Measurements from ENCODE around the gene GRIN2D.

The GRIN2D gene

GRCh38 chr19:48398102-48398374 is 4.6 kb downstream of the GRIN2D start:
- no peak for DNase-seq (ENCODE audit: low read depth)

GRCh38 chr19:48398375-48399235 is 5.1 kb downstream of the GRIN2D start:
- DNase-seq (ENCODE audit: low read depth), result peak; percentile 75

- peak; percentile 18 for DNase-seq (ENCODE audit: low read depth)
Observed at GRCh38 chr19:48400018-48400742, 6.7 kb downstream of the GRIN2D start.

DNA sequence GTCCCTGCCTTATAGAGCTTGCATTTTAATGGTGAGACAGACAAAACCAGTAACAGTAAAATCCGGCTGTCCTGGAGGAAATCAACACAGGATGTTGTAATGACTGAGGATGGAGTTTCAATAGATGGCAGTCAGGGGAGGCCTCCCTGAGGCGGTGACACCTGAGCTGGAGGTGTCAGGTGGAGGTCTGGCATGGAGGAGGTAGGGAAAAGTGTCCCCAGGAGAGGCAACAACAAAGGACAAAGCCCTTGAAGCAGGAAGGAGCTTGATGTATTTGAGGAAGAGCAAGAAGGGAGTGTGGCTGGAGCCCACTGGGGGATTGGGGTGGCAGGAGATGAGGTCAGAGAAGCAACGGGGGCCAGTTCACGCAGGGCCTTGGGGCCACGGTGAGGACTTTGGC is 7.8 kb downstream of the GRIN2D start:
- no peak for DNase-seq (ENCODE audit: low read depth)

GRCh38 chr19:48403606-48404005 is 10.1 kb downstream of the GRIN2D start:
- DNase-seq (ENCODE audit: low read depth), result peak; percentile 12

- no peak for DNase-seq (ENCODE audit: low read depth)
Observed at GRCh38 chr19:48405010-48405659, 11.7 kb downstream of the GRIN2D start.

GRCh38 chr19:48405850-48406249 is 12.4 kb downstream of the GRIN2D start:
- no peak for DNase-seq (ENCODE audit: low read depth)

DNA sequence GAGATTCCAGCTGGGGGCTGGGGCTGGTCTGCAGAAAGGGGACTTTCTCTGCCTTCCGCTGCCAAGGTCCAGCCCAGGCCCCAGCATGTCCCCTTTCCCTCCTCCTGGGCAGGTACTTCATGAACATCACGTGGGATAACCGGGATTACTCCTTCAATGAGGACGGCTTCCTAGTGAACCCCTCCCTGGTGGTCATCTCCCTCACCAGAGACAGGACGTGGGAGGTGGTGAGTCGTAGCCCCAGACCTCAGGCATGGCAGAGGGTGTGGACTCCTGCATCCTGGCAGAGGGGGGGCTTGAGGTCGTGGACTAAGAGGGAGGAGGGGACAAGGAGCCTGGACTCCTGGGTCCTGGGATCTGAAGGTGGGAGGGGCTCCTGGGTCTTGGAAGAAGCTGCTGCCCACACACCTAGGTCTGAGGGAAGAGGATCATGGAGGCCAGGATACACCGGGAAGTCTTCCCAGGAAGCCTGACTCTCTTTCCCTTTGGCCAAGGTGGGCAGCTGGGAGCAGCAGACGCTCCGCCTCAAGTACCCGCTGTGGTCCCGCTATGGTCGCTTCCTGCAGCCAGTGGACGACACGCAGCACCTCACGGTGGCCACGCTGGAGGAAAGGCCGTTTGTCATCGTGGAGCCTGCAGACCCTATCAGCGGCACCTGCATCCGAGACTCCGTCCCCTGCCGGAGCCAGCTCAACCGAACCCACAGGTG is 20.6 kb downstream of the GRIN2D start:
- DNase-seq (ENCODE audit: low read depth), result no peak

- peak; percentile 50 for DNase-seq (ENCODE audit: low read depth)
Observed at GRCh38 chr19:48415395-48415794, 21.9 kb downstream of the GRIN2D start.

DNA sequence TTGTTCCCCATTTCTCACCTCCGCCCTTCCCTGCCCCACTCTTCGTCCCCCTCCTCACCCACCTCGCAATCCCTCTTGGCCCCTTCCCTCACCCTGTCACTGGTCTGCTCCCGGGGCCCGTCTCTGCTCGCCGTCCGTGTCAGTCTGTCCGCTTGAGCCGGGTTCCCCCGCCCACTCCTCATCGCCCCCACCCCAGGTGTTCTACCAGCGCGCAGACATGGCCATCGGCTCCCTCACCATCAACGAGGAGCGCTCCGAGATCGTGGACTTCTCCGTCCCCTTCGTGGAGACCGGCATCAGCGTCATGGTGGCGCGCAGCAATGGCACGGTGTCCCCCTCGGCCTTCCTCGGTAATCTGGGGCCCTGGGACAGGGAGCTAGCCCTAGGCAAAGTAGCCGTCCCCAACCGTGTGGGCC is 22.3 kb downstream of the GRIN2D start:
- DNase-seq (ENCODE audit: low read depth), result no peak

GRCh38 chr19:48417421-48417820 is 24.0 kb downstream of the GRIN2D start:
- DNase-seq (ENCODE audit: low read depth), result no peak

DNA sequence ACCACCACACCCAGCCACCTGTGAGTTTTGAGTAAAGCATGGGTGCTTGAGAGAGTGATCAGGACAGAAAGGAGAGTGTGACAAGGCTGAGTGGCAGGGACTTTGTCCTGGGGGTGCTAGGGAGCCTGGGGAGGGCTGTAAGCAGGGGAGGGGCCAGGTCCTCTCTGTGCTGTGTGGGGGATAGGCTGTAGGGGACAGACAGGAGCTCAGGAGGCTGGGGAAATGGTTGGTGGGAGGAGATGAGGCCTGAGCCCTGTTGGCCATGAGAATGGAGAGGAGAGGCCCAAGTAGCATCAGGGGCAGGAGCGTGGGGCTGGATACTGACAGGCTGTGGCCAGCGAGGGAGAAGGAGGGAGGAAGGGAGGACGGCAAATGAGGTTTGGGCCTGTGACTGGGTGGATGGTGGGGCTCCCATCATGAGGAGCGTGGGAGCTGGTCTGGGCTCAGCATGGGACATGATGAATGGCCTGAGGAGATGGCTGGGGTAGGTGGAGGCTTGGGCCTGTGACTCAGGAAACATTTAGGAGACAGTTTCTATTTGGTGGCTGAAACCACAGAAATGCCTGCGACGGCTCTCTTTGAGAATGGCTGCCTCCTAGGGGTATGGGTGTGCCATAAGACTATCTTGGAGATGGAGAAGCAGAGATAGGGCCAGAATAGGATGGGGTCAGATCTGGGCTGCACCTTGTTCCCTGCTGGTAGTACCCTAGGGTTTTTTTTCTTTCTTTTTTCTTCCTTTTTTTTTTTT is 25.0 kb downstream of the GRIN2D start:
- DNase-seq (ENCODE audit: low read depth), result no peak

GRCh38 chr19:48419158-48419920 is 25.9 kb downstream of the GRIN2D start:
- peak; percentile 60 for DNase-seq (ENCODE audit: low read depth)

GRCh38 chr19:48421548-48421947 is 28.1 kb downstream of the GRIN2D start:
- DNase-seq (ENCODE audit: low read depth), result no peak

GRCh38 chr19:48424694-48425219 is 31.3 kb downstream of the GRIN2D start:
- DNase-seq (ENCODE audit: low read depth), result no peak

DNA sequence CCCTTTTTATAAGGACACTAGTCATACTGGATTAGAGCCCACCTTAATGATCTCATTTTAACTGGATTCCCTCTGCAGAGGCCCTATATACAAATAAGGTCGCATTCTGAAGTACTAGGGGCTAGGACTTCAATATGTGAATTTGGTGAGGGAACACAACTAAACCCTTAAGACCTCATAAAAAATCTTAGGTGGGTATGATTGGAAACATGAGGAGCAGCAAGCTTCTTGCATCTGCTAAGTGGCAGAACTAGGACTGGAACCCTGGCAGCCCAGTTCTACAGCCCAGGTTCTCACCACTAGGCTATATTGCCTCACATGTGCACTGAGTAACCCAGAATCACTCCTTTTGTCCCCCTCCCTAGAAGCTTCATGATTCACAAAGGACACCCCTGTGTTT is 35.2 kb downstream of the GRIN2D start:
- DNase-seq (ENCODE audit: low read depth), result no peak

DNA sequence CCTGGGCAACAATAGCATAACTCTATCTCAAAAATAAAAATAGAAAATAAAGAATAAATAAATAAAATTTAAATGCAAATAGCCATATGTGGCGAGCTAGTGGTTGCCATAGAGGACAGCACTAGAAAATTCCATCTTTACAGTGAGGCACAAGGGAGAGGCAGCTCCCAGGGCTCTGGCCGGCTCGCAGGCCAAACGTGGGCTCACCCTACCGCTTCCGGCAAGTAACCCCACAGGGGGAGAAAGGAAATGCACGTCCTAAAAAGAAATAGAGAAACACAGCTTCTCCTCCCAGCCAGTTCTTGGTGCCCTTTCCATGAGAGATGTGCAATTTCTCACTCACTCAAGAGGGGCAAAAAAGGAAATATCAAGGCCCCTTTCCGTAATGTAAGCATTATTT is 39.9 kb downstream of the GRIN2D start:
- DNase-seq (ENCODE audit: low read depth), result no peak

DNA sequence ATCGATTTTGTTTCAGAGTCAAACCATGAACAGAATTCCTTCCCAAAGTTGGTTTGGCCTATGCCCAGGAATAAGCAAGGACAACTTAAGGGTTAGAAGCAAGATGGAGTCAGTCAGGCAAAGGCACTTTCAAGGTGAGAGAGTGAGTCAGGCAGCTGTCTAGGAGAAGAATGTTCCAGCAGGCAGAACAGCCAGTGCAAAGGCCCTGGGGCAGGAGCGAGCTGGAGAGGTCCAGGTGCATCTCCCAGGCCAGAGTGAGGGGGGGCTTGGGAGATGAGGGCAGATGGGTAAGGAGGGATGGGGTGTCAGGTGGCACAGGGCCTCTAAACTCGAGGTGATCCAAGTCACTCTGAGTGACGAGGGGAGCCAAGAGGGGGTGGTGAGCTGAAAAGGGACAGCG is 43.1 kb downstream of the GRIN2D start:
- no peak for DNase-seq (ENCODE audit: low read depth)

GRCh38 chr19:48441360-48442050 is 48.0 kb downstream of the GRIN2D start:
- DNase-seq (ENCODE audit: low read depth), result no peak
